Vagina (tissue), 2 donors: ENCODE measurements around the gene EXTL2. TPM values are rescaled to one million over a fixed set of nuclear protein-coding genes. Genes with fewer than 3 reads are reported as not detected.
"Not testable (repeated sequence)": the region's sequence is repeated elsewhere in the genome, so short reads cannot be mapped to it uniquely, and the experiment has no call there.

Experiments
- DNase-seq, 2 donors: peaks; one replicate each; pipeline ENCODE4 v3.0.0-alpha.2; 2017; ENCODE audit errors: extremely low spot score in 2 of 2
- H3K27ac ChIP-seq: fragments of 200-600 bp; sonication (generic); one replicate; pipeline ENCODE4 v1.5.1; 2019
- H3K27me3 ChIP-seq: fragments of 200-600 bp; sonication (generic); one replicate; pipeline ENCODE4 v1.5.1; 2019
- H3K36me3 ChIP-seq, 2 donors: fragments of 200-600 bp; sonication (generic); one replicate each; pipeline ENCODE4 v1.5.1; 2017 to 2019
- H3K4me1 ChIP-seq: fragments of 200-600 bp; sonication (generic); one replicate; pipeline ENCODE4 v1.5.1; 2019
- H3K4me3 ChIP-seq, 2 donors: fragments of 200-600 bp; sonication (generic); 1 replicate in 1 of 2; 2 replicates in 1 of 2; pipeline ENCODE4 v1.5.1; 2016 to 2019
- H3K9me3 ChIP-seq: fragments of 200-600 bp; sonication (generic); one replicate; pipeline ENCODE4 v1.5.1; 2019
- CTCF ChIP-seq, 3 experiments: fragments of 450-650 bp in 2 of 3; fragments of 200-600 bp in 1 of 3; sonication (generic) in 1 of 3; IDR thresholded peaks; one replicate each; pipeline ENCODE4 v1.5.1; 2017 to 2019; ENCODE audit warnings: antibody characterized with exemption in 3 of 3, mild to moderate bottlenecking in 2 of 3, moderate library complexity in 2 of 3
- POLR2A ChIP-seq, 2 donors: fragments of 450-650 bp; IDR thresholded peaks; one replicate each; pipeline ENCODE4 v1.6.1; 2017; ENCODE audit warnings: antibody characterized with exemption in 2 of 2, mild to moderate bottlenecking in 2 of 2, moderate library complexity in 2 of 2
- POLR2AphosphoS5 ChIP-seq, 2 donors: sonication (generic); formaldehyde crosslinking; IDR thresholded peaks; one replicate each; pipeline ENCODE4 v1.9.0; 2017; ENCODE audit warnings: antibody characterized with exemption in 2 of 2, mild to moderate bottlenecking in 2 of 2, low read depth in 1 of 2; ENCODE audit not compliant: insufficient read depth in 1 of 2
- intact Hi-C: fragments of 100-400 bp; cut with DNase I; formaldehyde crosslinking; loops from one replicate; pipeline ENCODE4 v1.15.1; 2023
- total RNA-seq: library from RNA; depleted of rRNA; stranded (reverse); fragments of >200 nt; gene quantifications from one replicate; pipeline ENCODE4 v1.2.3, GENCODE V29; 2016

Gene EXTL2
- total RNA-seq, 1 donor from 2014 or later: 10.1 TPM

- Histone ChIP-seq H3K36me3 (no peaks in the 10 kb centered on the region), H3K4me3 (peak overlapping the region in 1 of 2 donors; percentile 90), H3K9me3 (no peaks in the 10 kb centered on the region), H3K27me3 (no peaks in the 10 kb centered on the region), H3K4me1 (peaks cover 27% of the 10 kb centered on the region), H3K27ac (no peak overlapping the region)
- intact Hi-C loops: no loop called here
- TF ChIP-seq CTCF (IDR thresholded peaks at IDR 0.05) (no peak), POLR2AphosphoS5 (IDR thresholded peaks at IDR 0.05; ENCODE audit: insufficient read depth in 1 of 2, low read depth in 1 of 2) (no peak), POLR2A (IDR thresholded peaks at IDR 0.05) (no peak)
- DNase-seq: no peak
These were observed 924 bp downstream of the EXTL2 start for GRCh38 chr1:100893718-100894117.

- TF ChIP-seq POLR2A (IDR thresholded peaks at IDR 0.05) (no peak), POLR2AphosphoS5 (IDR thresholded peaks at IDR 0.05; ENCODE audit: insufficient read depth in 1 of 2, low read depth in 1 of 2) (no peak)
- Histone ChIP-seq H3K9me3 (no peaks in the 10 kb centered on the region), H3K27ac (no peak overlapping the region), H3K27me3 (no peaks in the 10 kb centered on the region), H3K4me3 (no peak overlapping the region), H3K4me1 (peaks cover 18% of the 10 kb centered on the region), H3K36me3 (no peaks in the 10 kb centered on the region)
- intact Hi-C loops: no loop called here
- no peak for DNase-seq
These were observed 2.1 kb downstream of the EXTL2 start for GRCh38 chr1:100892554-100892953.

GRCh38 chr1:100891380-100891779, 3.3 kb downstream of the EXTL2 start:
- H3K27me3 ChIP-seq: no peaks in the 10 kb centered on the region
- TF ChIP-seq CTCF (IDR thresholded peaks at IDR 0.05): no peak
- no peak for TF ChIP-seq POLR2AphosphoS5 (IDR thresholded peaks at IDR 0.05; ENCODE audit: insufficient read depth in 1 of 2, low read depth in 1 of 2)
- no peak for TF ChIP-seq POLR2A (IDR thresholded peaks at IDR 0.05)
- no peak overlapping the region for H3K27ac ChIP-seq
- H3K36me3 ChIP-seq: no peaks in the 10 kb centered on the region
- peaks cover 7% of the 10 kb centered on the region for H3K4me1 ChIP-seq
- H3K4me3 ChIP-seq: no peak overlapping the region
- H3K9me3 ChIP-seq: no peaks in the 10 kb centered on the region
- DNase-seq: no peak
- intact Hi-C loops: no loop called here

- H3K4me1 ChIP-seq, H3K9me3 ChIP-seq, H3K4me3 ChIP-seq, H3K27ac ChIP-seq, intact Hi-C loops, H3K27me3 ChIP-seq, DNase-seq, H3K36me3 ChIP-seq: not testable (repeated sequence)
These were observed 4.7 kb downstream of the EXTL2 start for GRCh38 chr1:100889869-100890482.

GRCh38 chr1:100889007-100889406, 5.6 kb downstream of the EXTL2 start:
- intact Hi-C loops, DNase-seq, H3K27me3 ChIP-seq, H3K27ac ChIP-seq, H3K4me1 ChIP-seq, H3K9me3 ChIP-seq, H3K4me3 ChIP-seq, H3K36me3 ChIP-seq: not testable (repeated sequence)

- H3K27me3 ChIP-seq: no peaks in the 10 kb centered on the region
- H3K9me3 ChIP-seq: no peaks in the 10 kb centered on the region
- no peak for DNase-seq
- no peaks in the 10 kb centered on the region for H3K36me3 ChIP-seq
- TF ChIP-seq CTCF (IDR thresholded peaks at IDR 0.05) (no peak), POLR2AphosphoS5 (IDR thresholded peaks at IDR 0.05; ENCODE audit: insufficient read depth in 1 of 2, low read depth in 1 of 2) (peak in 1 of 2 donors; percentile 56), POLR2A (IDR thresholded peaks at IDR 0.05) (no peak)
- no peak overlapping the region for H3K4me3 ChIP-seq
- H3K27ac ChIP-seq: no peak overlapping the region
- intact Hi-C loops: no loop called here
- no peaks in the 10 kb centered on the region for H3K4me1 ChIP-seq
These were observed 10.7 kb downstream of the EXTL2 start for GRCh38 chr1:100883963-100884362.
